Measurements from ENCODE around the gene ANKS1A.

DNA sequence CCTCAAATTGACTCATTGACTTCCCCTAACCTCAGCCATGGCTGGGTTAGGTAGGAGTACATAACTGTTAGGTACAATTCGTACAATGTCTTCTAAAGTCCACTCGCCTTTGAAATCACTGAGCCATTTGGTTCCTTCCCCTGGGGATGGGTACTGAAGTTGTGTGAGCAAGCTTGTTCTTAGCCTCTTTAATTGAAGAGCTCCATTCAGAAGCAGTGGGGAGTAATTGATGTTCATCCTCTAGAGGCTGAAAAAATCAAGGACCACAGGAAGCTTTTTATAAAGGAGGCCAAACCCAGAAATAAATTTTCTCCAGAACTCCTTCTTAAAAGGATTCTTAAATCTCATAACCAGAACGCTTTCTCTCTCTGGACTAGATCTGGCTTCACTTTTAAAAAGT, 60.6 kb downstream of the ANKS1A start:
- TF ChIP-seq, protein P1, sequence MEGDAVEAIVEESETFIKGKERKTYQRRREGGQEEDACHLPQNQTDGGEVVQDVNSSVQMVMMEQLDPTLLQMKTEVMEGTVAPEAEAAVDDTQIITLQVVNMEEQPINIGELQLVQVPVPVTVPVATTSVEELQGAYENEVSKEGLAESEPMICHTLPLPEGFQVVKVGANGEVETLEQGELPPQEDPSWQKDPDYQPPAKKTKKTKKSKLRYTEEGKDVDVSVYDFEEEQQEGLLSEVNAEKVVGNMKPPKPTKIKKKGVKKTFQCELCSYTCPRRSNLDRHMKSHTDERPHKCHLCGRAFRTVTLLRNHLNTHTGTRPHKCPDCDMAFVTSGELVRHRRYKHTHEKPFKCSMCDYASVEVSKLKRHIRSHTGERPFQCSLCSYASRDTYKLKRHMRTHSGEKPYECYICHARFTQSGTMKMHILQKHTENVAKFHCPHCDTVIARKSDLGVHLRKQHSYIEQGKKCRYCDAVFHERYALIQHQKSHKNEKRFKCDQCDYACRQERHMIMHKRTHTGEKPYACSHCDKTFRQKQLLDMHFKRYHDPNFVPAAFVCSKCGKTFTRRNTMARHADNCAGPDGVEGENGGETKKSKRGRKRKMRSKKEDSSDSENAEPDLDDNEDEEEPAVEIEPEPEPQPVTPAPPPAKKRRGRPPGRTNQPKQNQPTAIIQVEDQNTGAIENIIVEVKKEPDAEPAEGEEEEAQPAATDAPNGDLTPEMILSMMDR (IDR thresholded peaks at IDR 0.05): no peak
- TF ChIP-seq POLR2A (IDR thresholded peaks at IDR 0.05): no peak
